Measurements from ENCODE around the gene ZC3H8.

DNA sequence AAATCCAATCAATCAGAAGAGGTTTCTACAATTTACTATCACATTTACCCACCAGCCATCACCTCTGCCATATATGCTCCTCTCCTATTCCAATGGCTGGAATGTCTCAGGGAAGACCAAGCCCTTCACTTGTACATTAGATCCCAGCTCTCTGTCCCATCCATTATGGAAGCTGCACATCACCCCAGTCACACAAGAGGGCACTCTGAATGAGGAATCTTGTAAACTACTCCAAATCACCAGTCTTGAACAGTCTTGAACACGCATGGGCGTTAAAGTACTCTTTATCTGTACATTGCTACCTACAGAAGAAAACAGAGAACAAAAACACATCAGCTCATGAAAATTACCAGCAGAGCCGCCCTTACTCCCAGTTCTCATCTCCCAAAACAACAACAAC, 38.7 kb downstream of the ZC3H8 start:
- TF ChIP-seq, protein P1, sequence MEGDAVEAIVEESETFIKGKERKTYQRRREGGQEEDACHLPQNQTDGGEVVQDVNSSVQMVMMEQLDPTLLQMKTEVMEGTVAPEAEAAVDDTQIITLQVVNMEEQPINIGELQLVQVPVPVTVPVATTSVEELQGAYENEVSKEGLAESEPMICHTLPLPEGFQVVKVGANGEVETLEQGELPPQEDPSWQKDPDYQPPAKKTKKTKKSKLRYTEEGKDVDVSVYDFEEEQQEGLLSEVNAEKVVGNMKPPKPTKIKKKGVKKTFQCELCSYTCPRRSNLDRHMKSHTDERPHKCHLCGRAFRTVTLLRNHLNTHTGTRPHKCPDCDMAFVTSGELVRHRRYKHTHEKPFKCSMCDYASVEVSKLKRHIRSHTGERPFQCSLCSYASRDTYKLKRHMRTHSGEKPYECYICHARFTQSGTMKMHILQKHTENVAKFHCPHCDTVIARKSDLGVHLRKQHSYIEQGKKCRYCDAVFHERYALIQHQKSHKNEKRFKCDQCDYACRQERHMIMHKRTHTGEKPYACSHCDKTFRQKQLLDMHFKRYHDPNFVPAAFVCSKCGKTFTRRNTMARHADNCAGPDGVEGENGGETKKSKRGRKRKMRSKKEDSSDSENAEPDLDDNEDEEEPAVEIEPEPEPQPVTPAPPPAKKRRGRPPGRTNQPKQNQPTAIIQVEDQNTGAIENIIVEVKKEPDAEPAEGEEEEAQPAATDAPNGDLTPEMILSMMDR (IDR thresholded peaks at IDR 0.05): no peak
- TF ChIP-seq EZH2 (IDR thresholded peaks at IDR 0.05; ENCODE audit: borderline replicate concordance, insufficient read depth, low read depth, low read length, poor library complexity, severe bottlenecking): no peak

Measured in B cell (primary cell).